Adipose tissue (tissue), 3 donors: ENCODE results near the gene ITGA11. TPM values are rescaled to one million over a fixed set of nuclear protein-coding genes. Genes with fewer than 3 reads are reported as not detected.
"Not testable (repeated sequence)": the region's sequence is repeated elsewhere in the genome, so short reads cannot be mapped to it uniquely, and the experiment has no call there.

Source experiments
- H3K27ac ChIP-seq: one replicate; pipeline ENCODE4 v1.5.1; 2013; ENCODE audit warnings: low read depth, low read length
- WGBS, 3 donors: extraction: QIAGEN DNeasy Blood & Tissue Kit; methylation state at CpG; one replicate each; pipeline ENCODE4 v1.1.7; 2013; 5-methylcytosine and 5-hydroxymethylcytosine counted together
- polyA plus RNA-seq, 3 donors: library from polyadenylated mRNA; stranded (reverse); fragments of 200-250 nt; gene quantifications; one replicate each; pipeline ENCODE4 v1.2.3, GENCODE V29; 2013
- donor health status: healthy with polysubstance abuse.
- donor health status: Bipolar disorder and iron deficiency.
- donor health status: healthy.

The ITGA11 gene
- polyA plus RNA-seq, 3 donors, result 0.44 to 5.1 (median 0.56) TPM

DNA sequence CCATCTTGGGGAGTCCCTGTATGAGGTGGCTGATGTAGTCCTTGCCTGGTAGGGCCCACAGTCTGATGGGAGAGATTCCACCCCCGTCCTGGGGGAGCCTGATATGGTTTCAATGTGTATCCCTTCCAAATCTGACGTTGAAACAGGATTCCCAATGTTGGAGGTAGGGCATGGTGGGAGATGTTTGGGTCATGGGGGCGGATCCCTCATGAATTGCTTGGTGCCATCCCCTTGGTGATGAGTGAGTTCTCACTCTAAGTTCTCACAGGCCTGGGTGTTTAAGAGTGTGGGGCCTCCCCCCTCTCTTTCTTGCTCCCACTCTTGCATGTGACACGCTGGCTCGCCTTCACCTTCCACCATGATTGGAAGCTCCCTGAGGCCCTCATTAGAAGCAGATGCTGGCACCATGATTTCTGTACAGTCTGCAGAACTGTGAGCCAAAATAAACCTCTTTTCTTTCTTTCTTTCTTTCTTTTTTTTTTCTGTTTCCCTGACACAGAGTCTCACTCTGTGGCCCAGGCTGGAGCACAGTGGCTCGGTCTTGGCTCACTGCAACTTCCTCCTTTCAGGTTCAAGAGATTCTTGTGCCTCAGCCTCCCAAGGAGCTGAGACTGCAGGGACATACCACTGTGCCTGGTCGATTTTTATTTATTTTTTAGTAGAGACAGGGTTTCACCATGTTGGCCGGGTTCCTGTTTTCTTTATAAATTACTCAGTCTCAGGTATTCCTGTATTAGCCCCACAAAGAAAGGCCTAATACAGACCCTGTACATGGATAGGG is 28.6 kb downstream of the ITGA11 start:
- WGBS, 3 donors, result 81 to 90% (median 84%) methylated on average over 8 of the region's 8 CpGs
- H3K27ac ChIP-seq, result no peak overlapping the region

DNA sequence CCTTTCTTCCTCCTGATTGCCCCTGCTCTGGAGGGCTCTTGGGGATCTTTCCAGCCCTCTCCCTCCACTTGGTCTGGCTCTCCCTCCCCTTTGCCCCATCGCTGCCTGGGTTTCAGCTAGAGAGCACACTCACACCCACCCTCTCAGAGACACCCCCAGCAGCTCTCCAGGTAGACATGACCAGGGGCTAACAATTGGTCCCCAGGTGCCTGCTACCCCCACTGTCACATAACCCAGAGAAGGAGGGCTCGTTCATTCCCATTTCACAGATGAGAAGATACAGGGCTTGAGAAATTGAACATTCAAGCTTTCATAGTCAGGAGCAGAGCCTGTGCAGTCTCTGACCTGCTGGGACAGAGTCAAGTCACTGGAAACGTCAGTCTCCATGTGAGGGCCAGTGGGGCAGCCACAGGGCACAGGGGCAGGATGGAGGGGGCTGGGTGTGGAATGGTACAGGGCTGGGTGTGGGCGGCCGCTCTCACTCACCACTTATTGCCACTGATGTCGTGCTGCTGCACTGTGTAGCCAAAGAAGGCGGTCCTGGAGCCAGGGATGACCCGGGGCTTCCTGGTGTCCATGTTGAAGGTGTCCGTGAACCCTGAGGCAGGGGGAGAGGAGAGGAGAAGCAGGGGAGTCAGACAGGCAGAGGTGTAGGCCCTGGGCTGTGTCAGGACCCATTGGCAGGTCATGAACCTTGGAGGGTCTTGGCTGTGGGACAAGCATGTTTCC is 29.4 kb downstream of the ITGA11 start:
- no peak overlapping the region for H3K27ac ChIP-seq
- WGBS, 3 donors, result 91 to 92% (median 92%) methylated on average over 9 of the region's 9 CpGs

DNA sequence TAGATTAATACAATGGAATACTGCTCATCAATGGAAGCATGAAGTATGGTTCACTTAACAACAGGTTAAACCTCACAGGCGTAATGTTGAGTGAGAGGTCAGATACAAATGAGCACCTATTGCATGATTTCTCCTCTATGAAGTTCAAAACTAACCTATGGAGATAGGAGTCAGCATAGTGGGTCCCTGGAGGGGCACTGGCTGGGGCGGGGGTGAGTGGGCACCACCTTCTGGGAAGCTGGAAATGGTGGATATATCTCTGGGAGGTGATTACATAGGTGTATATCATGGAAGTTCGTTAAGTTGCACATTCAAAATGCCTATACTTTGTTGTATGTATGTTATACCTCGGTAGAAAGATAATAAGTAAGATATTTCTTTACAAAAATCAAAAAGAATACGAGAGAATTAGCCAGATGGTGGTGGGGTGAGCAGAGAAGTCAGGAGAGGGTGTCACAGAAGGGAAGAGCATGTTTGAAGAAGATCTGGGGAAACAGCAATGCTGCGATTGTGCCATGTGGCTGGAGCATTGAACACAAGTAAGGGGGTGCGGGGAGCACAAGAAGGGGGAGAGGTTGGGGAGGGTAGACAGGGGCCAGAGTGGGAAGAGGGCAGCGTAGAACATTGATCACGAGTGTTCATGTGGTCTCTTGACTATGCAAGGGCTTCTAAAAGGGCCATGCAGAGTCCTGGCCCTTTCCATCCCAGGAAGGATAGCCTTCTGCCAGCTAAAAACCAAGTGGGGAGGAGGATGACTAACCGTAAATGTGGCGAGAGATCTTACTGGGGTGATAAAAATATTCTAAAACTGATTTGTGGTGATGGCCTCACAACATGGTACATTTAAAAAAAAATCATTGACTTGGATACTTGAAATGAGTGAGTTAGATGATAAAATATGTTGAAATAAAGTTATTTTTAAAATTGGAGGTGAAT is 30.2 kb downstream of the ITGA11 start:
- WGBS, 3 donors, result 82 to 92% (median 86%) methylated on average over 10 to 11 of the region's 11 CpGs
- no peak overlapping the region for H3K27ac ChIP-seq

DNA sequence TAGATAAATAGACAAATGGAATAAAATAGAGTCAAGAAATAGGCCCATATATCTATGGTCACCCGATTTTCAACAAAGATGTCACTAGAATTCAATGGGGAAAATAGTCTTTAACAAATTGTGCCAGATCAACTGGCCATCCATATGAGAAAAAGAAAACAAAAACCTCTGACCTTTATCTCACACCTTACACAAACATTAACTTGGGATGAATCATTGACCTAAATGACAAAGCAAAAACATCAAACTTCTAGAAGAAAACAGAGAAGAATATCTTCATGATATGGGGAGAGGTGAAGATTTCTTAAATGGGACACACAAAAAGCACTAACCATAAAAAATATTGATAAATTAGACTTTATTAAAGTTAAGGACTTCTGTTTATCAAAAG is 31.9 kb downstream of the ITGA11 start:
- H3K27ac ChIP-seq, result no peak overlapping the region
- WGBS, 3 donors, result 37 to 87% (median 85%) methylated on average over 1 of the region's 1 CpG

DNA sequence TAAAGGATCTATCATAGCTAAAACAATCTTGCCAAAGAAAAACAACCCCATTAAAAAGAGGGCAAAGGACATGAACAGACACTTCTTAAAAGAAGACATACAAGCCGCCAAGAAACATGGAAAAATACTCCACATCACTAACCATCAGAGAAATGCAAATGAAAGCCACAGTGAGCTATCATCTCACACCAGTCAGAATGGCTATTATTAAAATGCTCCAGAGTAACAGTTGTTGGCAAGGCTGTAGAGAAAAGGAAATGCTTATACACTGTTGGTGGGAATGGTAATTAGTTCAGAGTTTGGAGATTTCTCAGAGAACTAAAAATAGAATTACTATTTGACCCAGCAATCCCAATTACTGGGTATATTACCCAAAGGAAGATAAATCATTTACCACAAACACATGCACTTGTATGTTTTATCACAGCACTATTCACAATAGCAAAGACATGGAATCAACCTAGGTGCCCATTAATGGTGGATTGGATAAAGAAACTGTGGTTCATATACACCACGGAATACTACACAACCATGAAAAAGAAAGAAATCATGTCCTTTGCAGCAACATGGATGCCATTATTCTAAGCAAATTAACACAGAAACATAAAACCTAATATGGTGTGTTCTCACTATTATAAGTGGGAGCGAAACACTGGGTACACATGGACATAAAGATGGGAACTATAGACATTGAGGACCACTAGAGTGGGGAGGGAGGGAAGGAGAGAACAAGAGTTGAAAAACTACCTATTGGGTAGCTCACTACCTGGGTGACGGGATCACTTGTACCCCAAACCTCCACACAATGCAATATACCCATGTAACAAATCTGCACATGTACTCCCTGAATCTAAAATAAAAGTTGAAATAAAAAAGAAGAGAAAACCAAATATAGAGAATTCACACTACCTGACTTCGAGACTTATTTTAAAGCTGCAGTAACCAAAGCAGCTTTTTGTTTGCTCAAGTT is 32.6 kb downstream of the ITGA11 start:
- no peak overlapping the region for H3K27ac ChIP-seq
- WGBS, 3 donors, result 89 to 96% (median 95%) methylated on average over 5 of the region's 5 CpGs

DNA sequence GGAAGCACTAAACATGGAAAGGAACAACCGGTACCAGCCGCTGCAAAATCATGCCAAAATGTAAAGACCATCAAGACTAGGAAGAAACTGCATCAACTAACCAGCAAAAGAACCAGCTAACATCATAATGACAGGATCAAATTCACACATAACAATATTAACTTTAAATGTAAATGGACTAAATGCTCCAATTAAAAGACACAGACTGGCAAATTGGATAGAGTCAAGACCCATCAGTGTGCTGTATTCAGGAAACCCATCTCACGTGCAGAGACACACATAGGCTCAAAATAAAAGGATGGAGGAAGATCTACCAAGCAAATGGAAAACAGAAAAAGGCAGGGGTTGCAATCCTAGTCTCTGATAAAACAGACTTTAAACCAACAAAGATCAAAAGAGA is 34.0 kb downstream of the ITGA11 start:
- no CpG with 5 or more reads among the region's 3 CpGs for WGBS, 3 donors
- H3K27ac ChIP-seq, result not testable (repeated sequence)

DNA sequence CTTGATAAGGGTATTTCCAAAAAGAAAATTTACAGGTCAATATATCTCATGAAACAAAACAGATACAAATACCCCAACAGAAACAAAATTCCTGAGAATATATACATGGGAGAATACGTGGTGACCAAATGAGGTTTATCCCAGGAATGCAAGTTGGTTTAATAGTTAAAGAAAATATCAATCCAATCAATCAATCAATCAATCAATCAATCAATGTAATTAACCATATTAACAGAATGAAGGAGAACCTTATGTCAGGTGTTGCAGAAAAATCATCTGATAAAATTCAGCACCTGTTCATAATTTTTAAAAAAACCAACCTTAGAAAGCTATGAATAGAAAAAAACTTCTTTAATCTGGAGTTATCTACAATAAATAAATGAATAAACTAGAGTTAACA is 35.9 kb downstream of the ITGA11 start:
- 63 to 95% (median 85%) methylated on average over 1 of the region's 1 CpG for WGBS, 3 donors
- H3K27ac ChIP-seq, result no peak overlapping the region

DNA sequence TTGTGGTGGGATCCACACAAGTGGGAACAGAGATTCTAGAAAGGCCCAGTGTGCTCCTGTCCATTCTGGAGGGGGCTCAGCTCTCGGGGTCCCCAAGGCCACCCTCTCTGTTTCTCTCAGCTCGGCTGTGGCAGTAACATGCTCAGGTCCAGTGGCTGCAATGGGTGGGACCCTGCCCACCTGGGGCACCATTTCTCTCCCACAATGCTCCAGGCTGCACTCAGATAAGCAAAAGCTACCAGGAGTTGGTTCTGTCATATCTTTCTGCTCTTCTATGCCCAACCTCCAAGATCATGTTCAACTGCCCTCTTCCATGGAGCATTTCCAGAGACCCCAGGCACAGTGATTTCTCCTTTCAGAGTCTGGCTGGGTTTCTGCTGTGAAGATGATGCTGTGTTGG is 40.8 kb downstream of the ITGA11 start:
- WGBS, 3 donors, result 93 to 98% (median 94%) methylated on average over 2 of the region's 2 CpGs

DNA sequence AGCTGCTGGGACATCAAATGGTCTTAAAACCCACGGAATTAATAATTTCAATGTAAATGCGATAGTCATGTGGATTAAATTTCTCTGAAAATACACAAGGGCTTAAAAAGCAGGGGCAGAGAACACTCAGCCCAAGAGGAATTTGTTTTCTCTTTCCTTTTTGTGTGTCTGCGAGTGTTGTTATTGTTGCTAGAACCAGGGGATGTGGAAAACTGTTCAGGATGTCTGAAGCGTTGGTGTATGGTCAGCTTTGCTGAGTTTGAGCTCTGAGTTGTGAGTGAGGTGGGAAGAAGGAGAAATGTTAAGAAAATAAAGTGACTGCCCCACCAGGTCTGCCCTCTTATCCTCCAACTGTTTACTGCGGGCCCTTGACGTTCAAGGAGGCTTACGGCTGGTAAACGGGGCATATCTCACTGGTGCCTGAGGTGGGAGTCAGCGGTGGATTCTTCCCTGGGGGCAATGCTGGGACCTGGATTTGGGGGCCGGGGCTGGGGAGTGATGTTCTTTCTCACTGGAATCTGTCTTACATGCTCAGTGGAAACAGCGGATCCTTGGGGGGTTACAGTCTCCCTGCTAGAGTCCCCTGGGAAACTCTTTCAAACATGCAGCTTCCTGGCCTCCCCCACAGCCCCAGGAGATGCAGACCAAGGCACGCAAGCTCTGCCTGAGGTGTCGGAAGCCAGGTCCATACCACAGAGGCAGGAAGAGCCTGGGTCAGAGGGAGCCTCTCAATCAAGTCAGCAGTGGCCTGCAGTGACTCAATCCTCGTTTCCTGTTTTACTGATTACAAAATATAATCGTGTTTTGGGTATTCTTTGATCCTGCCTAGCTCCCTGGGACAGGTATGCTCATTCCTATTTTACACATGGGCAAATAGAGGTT is 41.8 kb downstream of the ITGA11 start:
- 62 to 72% (median 70%) methylated on average over 15 of the region's 15 CpGs for WGBS, 3 donors
- H3K27ac ChIP-seq, result no peak overlapping the region

More for the DNA sequence above, 40.8 kb downstream of the ITGA11 start:
- no peak overlapping the region for H3K27ac ChIP-seq

DNA sequence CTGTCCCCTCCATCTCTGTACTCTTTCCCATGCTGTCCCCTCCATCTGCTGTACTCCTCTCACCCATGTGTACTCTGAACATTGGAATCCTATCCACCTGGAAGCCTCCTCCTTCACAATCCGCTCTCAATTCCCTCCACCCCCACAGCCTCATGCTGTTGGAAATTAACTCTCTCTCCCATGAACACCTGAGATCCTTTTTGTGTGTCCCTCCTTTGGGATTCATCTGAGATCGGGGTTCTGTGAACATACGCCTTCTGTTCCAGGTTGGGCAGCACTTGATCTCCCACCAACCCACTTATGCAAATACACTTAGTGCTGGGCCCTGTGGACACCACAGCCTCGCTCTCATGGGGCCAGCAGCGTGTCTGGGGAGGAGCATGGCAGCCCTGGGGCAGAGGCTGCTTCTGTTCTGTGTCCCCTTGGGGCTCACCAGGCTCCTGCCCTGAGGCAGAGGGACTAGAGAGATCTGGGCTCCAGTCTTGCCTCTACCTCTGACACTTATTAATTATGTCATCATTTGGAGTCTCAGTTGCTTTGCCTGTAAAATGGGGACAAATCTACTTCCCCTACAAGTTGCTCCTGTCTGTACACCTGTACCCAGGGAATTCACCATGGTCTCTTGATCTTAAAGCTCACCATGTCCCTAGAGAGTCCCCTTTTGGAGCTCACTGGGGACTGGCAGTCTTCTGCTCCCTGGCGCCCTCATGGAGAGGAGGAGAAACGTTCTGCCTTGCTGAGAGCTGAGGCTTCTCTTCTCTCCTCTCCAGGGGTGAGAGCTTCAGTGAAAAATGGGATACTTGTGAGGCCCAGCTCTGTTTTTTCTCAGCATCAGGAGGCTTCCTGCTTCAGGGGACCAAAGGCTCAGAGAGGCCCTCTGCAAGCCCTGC is 42.7 kb downstream of the ITGA11 start:
- 78 to 90% (median 87%) methylated on average over 7 of the region's 7 CpGs for WGBS, 3 donors
- no peak overlapping the region for H3K27ac ChIP-seq

DNA sequence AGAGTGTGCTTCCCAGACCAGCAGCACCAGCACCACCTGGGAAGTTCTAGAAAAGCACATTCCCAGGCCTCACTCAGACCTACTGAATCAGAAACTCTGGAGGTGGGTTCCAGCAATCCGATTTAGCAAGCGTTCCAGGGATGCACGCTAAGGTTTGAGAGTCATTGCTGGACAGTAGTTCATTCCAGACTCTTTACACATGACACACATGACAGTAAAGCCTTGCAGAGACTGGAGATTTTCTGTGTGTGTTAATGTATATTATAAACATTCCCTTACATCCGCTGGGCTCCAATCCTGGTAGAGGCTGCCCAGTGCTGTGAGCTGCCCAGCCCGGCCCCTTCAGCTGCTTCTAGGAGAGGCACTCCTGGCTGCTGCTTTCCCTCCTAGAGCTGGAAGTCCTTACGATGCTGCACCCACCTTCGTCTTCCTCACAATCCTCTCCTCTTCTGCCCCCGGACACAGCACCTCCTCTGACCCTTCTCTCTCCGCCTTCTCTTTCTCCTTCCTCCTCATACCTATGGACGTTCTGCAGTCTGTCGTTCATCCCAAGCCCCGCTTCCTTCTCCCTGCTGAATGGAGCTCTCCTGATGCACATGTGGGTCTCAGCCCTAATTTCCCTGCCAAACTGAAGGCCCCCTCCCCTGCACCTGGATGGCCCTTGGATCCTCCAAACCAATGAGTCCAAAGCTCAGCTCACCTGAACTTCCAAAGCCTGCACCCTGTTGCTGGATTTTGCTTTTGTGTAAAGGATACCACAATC is 44.4 kb downstream of the ITGA11 start:
- WGBS, 3 donors, result 77 to 90% (median 89%) methylated on average over 12 of the region's 12 CpGs
- no peak overlapping the region for H3K27ac ChIP-seq

DNA sequence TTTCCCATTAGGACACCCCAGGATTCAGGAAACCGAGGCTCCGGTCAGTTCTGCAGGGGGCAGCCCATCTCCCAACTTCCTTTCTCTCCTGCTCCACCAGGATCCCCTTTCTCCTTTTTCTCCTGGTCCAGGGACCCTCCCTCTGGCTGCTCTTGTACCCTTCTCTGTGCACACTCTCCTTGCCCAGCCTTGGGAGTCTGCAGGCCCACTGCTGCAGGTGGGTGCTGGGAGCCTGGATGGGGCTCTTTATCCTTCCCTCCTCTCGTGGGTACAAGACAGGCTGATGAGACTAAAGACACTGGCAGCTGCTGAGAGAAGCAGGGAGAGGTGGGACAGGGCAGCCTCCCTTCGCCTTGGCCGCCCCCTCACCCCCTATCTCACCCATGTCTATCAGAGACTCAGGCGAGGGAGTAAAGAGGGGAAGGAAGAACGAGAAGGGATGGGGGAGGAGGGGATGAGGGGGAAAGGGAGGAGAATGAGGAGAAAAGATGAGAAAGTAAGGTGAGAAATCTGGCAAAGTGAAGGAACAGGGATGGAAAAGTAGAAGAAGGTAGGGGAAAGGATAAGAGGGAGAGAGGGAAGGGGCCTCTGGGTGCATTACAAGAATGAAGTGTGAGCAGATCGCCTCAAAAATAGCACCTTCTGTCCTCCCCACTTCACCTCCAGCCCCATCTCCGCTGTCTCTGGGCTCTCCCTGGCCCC is 45.2 kb downstream of the ITGA11 start:
- 72 to 89% (median 81%) methylated on average over 9 of the region's 9 CpGs for WGBS, 3 donors

DNA sequence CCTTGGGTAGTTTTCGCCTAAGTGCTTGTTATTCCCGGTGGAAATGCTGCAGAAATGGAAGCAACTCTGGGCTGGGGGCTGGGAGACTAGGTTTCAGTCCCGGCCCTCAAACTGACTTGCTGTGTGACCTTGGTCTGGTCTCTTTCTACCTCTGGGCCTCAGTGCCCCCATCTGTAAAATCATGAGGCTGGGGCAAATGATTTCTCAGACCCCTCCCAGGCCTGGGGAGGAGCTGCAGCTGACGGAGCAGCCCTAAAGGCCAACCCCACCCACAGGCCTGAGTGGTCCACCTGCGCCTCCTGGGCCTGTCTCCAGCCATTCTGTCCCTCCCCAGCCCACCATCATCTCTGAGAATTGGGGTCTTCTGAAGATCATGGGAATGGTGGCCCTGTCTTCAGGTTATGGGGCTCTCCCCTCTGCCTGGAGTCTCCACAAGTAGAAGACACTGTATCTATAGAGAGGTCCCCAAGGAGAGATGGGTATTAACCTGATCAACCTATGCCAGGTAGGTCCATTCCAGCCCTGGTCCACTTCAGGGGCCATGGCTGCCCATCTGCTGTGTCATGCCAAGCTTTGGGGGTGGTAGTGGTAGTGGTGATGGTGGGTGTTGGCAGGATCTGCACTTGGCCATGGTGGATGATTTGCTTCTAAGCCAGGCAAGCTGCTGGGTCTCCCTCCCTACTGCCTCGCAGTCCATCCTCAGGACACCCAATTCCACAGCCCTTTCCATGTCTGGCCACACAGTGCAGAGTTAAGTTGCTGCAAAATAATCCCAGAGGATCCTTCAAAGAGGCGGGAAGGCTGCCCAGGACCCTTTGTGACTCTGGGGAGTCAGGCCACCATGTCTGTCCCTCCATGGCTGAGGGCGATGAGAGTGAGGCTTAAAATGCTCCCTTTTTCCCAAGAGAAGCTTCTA is 46.0 kb downstream of the ITGA11 start:
- H3K27ac ChIP-seq, result no peak overlapping the region
- WGBS, 3 donors, result 89 to 95% (median 91%) methylated on average over 8 of the region's 8 CpGs

More for the DNA sequence above, 45.2 kb downstream of the ITGA11 start:
- H3K27ac ChIP-seq, result no peak overlapping the region

DNA sequence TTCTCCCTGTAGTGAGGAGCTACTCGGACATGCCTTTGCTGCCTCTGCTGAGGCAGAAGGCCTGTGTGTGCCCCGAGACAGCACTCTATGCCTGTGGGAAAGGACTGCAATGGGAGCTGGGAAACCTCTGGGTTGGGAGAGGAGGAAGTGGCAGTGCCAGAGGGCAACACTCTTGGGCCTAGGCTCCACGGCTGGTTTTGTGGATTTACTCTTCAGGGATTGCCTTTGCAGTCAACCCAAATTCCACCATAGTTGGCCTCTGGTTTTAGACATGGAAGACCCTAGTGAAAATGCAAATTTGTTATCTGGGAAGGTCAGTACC is 46.8 kb downstream of the ITGA11 start:
- 84 to 92% (median 87%) methylated on average over 3 of the region's 3 CpGs for WGBS, 3 donors

More for the DNA sequence above, 46.8 kb downstream of the ITGA11 start:
- no peak overlapping the region for H3K27ac ChIP-seq
